HG03025 (cell line): Measurements from ENCODE around the gene LANCL2.
"Not testable (repeated sequence)": the region's sequence is repeated elsewhere in the genome, so short reads cannot be mapped to it uniquely, and the experiment has no call there.

Experiments used
- ATAC-seq: cut with Tn5 transposase; IDR thresholded peaks from one replicate; pipeline ENCODE4 v1.9.1; 2021; ENCODE audit warnings: mild to moderate bottlenecking, moderate library complexity; ENCODE audit not compliant: unreplicated experiment, low FRiP score

LANCL2 gene

DNA sequence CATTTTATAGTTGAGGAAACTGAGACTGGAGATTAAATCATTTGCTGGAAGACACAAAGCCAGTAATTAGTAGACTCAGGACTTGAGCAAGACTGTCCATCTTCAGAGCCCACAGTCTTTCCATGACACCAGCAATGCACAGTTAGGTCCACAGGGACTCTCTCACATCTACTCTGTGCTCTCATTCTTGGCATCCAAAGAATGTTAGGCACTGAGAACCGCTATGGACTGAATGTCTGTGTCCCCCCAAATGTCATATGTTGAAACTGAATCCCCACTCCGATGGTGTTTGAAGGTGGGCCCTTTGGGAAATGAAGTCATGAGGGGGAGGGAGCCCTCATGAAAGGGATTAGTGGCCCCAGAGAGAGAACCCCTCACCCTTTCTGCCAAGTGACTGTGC, 100.6 kb downstream of the LANCL2 start:
- no peak for ATAC-seq

GRCh38 chr7:55467047-55467593, 102.0 kb downstream of the LANCL2 start:
- no peak for ATAC-seq

GRCh38 chr7:55468495-55468894, 103.4 kb downstream of the LANCL2 start:
- no peak for ATAC-seq

DNA sequence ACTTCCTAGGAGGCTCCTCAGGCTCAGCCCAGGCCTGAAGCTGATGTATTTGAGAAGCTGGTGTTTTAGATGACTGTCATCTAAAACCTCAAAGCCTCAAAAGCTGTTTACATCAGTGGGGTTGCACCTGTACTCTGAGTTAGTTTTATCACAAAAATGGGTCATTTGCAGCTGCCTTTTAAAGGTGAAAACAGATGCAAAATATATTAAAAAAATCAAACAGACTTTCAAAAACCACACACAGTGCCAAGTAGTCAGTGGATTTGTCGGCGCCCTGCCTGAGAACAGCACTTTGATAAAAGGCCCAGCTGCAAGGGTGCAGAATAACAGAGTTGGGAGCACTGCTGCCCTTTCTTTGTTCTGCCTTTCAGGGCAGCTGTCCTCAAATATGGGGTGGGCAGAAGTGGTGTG, 104.1 kb downstream of the LANCL2 start:
- ATAC-seq = no peak

DNA sequence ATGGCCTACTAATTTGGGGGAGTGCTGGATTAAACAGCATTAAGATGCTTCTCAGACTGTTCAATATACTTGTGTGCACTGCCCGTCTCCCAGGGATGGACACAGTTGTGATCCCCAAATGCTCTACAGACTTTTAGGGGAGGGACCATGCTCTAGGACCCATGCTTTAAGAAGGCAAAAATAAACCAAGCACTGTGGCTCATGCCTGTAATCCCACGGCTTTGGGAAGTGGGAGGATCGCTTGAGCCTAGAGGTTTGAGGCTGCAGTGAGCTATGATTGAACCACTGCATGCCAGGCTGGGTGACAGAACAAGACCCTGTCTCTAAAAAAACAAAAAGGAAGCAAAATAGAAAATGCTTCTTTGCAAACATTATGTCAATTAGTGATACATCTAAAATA, 104.6 kb downstream of the LANCL2 start:
- ATAC-seq = no peak

DNA sequence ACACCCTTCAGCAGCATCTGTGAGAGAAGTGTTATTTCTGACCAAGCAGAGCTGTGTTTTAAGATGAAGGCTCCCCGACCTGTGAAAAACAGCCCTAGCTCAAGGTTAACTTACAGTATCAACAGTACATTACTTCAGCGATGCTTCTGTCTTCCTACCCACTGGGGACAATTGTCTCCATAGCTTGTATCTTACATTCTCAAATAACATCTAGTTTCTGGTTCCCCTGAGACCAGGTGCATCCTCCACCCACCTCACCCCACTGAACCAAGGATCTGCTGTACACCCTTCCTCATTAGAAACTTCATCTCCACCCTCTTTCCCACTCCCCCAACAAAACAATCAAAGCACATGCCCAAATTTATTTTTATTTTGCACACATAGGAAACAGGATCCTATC, 105.1 kb downstream of the LANCL2 start:
- ATAC-seq = no peak

DNA sequence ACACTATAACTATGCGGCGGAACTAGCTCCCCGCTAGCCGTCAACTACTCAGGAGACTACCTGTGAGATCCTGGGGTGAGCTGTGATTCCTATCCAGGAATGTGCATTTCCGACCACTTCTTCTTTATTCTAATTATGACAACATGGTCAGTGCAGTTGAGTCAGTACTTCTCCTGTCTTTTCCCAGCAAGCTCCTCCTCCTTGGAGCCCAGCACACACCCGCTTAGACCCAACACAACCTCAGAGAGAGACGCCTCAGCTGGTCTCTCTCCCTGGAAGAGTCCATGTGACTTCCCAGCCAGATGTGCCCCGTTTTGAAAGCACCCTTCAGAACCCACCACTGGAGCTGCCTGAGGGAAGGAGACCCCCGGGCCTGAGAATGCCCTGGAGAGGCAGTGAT, 106.5 kb downstream of the LANCL2 start:
- not testable (repeated sequence) for ATAC-seq

- not testable (repeated sequence) for ATAC-seq
Observed at GRCh38 chr7:55472406-55472805, 107.3 kb downstream of the LANCL2 start.

- ATAC-seq = no peak
Observed at GRCh38 chr7:55472928-55473725, 108.0 kb downstream of the LANCL2 start.

GRCh38 chr7:55473932-55474331, 108.8 kb downstream of the LANCL2 start:
- ATAC-seq = no peak

GRCh38 chr7:55474944-55475854, 110.1 kb downstream of the LANCL2 start:
- ATAC-seq = no peak

- ATAC-seq = no peak
Observed at GRCh38 chr7:55475855-55476803, 111.0 kb downstream of the LANCL2 start.

GRCh38 chr7:55476852-55477780, 112.0 kb downstream of the LANCL2 start:
- no peak for ATAC-seq

DNA sequence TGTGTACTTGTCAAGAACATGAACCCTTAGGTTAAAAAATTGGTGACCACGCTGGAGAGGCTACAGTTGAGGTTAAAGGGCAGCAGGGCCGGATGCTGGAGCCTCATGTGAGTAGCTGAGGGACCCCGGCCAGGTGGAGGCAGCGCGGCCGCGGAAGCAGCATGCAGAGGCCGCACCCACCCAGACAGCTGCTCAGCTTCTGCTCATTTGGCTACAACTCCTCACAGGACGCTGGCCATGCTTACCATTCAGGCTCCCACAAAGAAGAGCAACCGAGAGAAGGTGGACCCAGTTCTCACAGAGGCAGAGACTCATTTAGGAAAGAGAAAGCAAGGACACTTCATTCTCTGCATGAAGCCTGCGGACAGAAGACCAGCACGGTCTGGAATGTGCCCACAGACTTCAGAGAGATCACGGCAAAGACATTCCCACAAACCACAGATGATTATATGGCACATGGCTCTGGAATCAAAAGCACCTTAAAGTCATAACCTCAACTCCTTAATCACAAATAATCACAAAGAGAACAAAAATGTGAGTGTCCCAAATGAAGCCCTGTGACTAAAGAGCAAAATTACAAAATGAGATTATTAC, 112.7 kb downstream of the LANCL2 start:
- no peak for ATAC-seq

DNA sequence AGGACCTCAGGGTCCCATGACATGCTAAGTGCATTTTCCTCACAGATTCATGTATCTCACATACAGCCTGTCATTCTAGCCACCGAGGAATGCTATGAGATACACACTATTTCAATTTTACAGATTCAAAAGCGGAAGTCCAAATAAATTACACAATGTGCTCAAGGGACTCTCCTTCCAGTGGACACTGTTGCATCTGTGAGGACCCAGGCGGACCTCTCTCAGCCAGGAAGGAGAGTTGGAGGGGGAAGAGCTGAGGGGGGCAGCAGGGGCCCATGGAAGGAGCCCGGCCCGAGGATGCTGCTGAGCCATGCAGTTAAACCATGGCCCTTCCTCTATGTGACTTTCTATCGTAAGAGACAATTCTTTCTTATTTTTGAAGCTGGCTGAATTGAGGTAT, 113.6 kb downstream of the LANCL2 start:
- no peak for ATAC-seq

- no peak for ATAC-seq
Observed at GRCh38 chr7:55481155-55481554, 116.0 kb downstream of the LANCL2 start.

GRCh38 chr7:55483046-55483445, 117.9 kb downstream of the LANCL2 start:
- no peak for ATAC-seq
